Activated naive CD4-positive, alpha-beta T cell treated with anti-CD3 and anti-CD28 coated beads, Interleukin-2, amount 50 U/mL, for 72 hours (primary cell): Measurements from ENCODE around the gene ABCC9. TPM values are rescaled to one million over a fixed set of nuclear protein-coding genes. Genes with fewer than 3 reads are reported as not detected.
"Not testable (repeated sequence)": the region's sequence is repeated elsewhere in the genome, so short reads cannot be mapped to it uniquely, and the experiment has no call there.

Experiments
- ATAC-seq, 2 donors: fragments of 150-1000 bp; cut with Tn5 transposase; 2 replicates each; pipeline ENCODE4 v1.10.0; 2021; ENCODE audit warnings: mild to moderate bottlenecking in 2 of 2, moderate library complexity in 2 of 2
- DNase-seq, 2 donors: peaks; one replicate each; pipeline ENCODE4 v3.0.0; 2021 to 2022; ENCODE audit warnings: low spot score in 2 of 2
- H3K27ac Mint-ChIP-seq, 2 donors: one replicate each; pipeline ENCODE4 v1.8.0; 2022; ENCODE audit warnings: mild to moderate bottlenecking in 2 of 2, mixed read lengths in 2 of 2
- H3K36me3 Mint-ChIP-seq, 2 donors: one replicate each; pipeline ENCODE4 v1.8.0; 2022; ENCODE audit warnings: mixed read lengths in 2 of 2
- H3K9me3 Mint-ChIP-seq, 2 donors: one replicate each; pipeline ENCODE4 v1.8.0; 2022; ENCODE audit warnings: mixed read lengths in 2 of 2
- total RNA-seq, 2 donors: library from RNA; stranded (reverse); gene quantifications; one replicate each; pipeline ENCODE4 v1.2.3, GENCODE V29; 2022

ABCC9 gene
- total RNA-seq, 2 donors from 2014 or later: not detected

- no peak for ATAC-seq
- Mint-ChIP-seq H3K9me3 (peaks cover 9 to 13% of the 10 kb centered on the region in 2 donors), H3K27ac (no peak overlapping the region), H3K36me3 (peaks cover 16 to 22% of the 10 kb centered on the region in 2 donors)
- no peak for DNase-seq
Measured at GRCh38 chr12:21942377-21942703, 1.1 kb upstream of the ABCC9 start.

GRCh38 chr12:21941506-21942376, 515 bp upstream of the ABCC9 start:
- peaks cover 8 to 13% of the 10 kb centered on the region in 2 donors for H3K9me3 Mint-ChIP-seq
- peak; percentile 3 to 47 for DNase-seq
- peak in 1 of 2 donors; percentile 11 for ATAC-seq
- H3K36me3 Mint-ChIP-seq: peaks cover 16 to 22% of the 10 kb centered on the region in 2 donors
- peak overlapping the region in 1 of 2 donors; percentile 61 for H3K27ac Mint-ChIP-seq

DNA sequence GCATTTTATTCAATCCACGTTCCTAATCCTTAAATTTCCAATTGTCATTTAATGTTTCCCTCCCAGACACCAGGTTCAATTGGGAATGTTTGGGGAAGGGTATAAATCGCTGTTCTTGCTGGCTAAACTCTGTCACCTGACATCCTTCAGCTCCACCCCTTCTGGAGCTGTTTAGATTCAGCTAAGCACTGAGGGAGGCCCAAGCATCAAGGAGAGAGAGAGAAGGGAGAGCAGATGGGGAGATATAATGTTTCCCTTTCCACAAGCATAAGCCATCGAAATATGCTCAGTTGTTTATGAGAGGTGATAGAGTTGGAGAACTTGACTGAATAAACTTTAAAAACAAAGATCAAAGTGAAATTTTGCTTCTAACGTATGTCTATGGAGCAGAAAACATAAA, 1.8 kb downstream of the ABCC9 start:
- Mint-ChIP-seq H3K36me3 (peaks cover 11 to 13% of the 10 kb centered on the region in 2 donors), H3K27ac (no peak overlapping the region), H3K9me3 (no peaks in the 10 kb centered on the region)
- DNase-seq (no peak), ATAC-seq (no peak)

DNA sequence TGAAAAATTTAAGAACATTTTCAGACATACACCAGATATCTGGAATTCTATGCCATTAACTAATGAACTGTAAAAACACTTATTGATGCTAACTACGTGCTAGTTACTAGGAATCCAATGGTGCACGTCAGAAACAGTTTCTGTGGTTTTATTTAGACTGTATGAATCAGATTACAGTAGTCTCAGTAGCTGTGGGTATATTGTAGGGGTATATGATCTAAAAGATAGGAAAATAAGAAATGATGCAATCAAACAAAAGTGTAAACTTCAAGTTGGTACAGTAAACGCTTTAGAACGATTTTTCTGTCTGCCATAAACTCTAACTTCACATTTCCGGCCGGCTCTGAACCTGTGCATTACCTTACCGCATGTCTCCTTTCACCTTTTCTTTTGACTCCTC, 2.3 kb downstream of the ABCC9 start:
- ATAC-seq: peak in 1 of 2 donors; percentile 62
- Mint-ChIP-seq H3K27ac (no peak overlapping the region), H3K9me3 (no peaks in the 10 kb centered on the region), H3K36me3 (peaks cover 11 to 13% of the 10 kb centered on the region in 2 donors)
- no peak for DNase-seq

- no peak for DNase-seq
- H3K36me3 Mint-ChIP-seq: no peaks in the 10 kb centered on the region
- no peak overlapping the region for H3K27ac Mint-ChIP-seq
- no peaks in the 10 kb centered on the region for H3K9me3 Mint-ChIP-seq
- ATAC-seq: no peak
Measured at GRCh38 chr12:21934173-21934572, 7.1 kb downstream of the ABCC9 start.

DNA sequence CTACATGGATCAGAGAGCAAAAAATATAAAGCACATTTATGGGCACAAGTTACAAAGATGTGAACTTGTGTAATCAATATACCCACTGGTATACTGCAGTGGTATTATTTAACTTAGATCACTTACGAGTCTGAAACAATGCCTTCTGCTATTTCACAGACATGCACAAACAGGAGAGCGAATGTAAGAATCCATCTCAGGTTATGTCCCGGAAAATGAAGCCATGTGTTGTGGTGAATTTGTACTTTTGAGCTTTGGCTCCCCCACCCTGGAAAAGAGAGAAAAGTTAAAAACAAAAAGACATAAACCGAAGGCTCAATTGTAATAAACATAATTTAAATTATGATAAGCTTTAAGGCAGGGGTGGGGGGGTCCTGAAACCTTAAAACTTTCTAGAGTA, 7.6 kb downstream of the ABCC9 start:
- no peak overlapping the region for H3K27ac Mint-ChIP-seq
- DNase-seq (no peak), ATAC-seq (no peak)
- no peaks in the 10 kb centered on the region for H3K9me3 Mint-ChIP-seq
- no peaks in the 10 kb centered on the region for H3K36me3 Mint-ChIP-seq

DNA sequence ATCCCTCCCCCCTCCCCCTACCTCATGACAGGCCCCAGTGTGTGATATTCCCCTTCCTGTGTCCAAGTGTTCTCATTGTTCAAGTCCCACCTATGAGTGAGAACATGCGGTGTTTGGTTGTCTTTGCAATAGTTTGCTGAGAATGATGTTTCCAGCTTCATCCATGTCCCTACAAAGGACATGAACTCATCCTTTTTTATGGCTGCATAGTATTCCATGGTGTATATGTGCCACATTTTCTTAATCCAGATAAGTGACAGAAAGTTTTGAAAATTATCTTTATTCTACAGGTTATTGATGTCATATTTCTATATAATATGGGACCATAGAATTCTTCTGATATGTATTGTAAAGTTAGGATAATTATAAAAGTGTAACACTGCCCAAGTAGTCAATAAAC, 11.3 kb downstream of the ABCC9 start:
- DNase-seq, H3K27ac Mint-ChIP-seq, H3K9me3 Mint-ChIP-seq, ATAC-seq, H3K36me3 Mint-ChIP-seq: not testable (repeated sequence)

DNA sequence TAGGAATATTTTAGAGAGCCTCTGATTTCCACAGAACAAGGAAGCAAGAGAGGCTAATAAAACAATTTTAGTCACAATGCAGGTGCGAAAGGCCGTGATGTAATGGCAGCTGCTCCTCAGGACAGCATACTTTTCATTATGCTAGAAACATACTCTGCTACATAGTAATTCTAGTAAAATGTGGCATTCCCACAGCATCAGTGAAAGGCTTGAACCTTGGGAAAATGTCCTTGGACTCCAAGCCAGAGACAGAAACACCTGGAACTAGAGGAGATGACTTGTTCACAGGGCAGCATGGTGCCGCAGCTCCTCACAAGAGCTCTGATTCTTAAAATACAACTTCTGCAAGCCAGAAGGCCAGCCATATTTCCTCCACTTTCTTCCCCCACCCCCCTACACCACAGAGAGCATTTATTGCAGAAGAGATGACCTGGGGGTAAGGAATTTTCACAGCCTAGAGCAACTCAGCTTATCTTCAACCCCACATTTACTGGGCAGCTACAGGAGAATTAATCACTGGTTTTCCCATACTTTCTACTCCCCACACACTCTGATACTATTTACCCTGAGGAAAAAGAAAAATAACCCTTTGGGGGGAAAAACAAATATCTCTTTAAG, 15.8 kb downstream of the ABCC9 start:
- DNase-seq (no peak), ATAC-seq (no peak)
- Mint-ChIP-seq H3K9me3 (no peaks in the 10 kb centered on the region), H3K27ac (no peak overlapping the region), H3K36me3 (no peaks in the 10 kb centered on the region)

DNA sequence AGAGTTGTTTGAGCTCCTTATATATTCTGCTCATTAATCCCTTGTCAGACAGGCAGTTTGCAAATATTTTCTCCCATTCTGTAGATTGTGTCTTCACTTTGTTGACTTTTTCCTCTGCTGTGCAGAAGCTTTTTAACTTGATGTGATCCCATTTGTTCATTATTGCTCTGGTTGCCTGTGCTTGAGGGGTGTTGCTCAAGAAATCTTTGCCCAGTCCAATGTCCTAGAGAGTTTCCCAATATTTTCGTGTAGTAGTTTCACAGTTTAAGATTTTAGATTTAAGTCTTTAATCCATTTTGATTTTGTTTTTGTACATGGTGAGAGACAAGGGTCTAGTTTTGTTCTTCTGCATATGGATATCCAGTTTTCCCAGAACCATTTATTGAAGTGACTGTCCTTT, 19.8 kb downstream of the ABCC9 start:
- no peaks in the 10 kb centered on the region for H3K36me3 Mint-ChIP-seq
- no peak for ATAC-seq
- no peaks in the 10 kb centered on the region for H3K9me3 Mint-ChIP-seq
- no peak for DNase-seq
- no peak overlapping the region for H3K27ac Mint-ChIP-seq

DNA sequence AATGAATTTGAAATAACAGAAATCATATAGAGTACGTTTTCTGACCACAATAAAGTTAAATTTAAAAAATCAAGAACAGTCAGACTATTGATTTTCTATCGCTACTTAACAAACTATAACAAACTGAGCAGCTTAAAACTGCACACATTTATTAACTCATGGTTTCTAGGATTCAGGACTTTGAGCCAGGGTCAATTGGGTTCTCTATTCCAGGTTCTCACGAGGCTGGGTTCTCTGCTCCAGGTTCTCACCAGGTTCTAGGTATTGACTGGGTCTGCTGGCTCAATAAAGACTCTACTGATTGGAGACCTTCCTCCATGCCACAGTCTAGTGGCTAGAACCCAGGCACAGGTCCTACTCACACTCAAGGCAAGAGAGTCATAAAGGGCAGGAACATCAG, 22.8 kb downstream of the ABCC9 start:
- no peaks in the 10 kb centered on the region for H3K36me3 Mint-ChIP-seq

DNA sequence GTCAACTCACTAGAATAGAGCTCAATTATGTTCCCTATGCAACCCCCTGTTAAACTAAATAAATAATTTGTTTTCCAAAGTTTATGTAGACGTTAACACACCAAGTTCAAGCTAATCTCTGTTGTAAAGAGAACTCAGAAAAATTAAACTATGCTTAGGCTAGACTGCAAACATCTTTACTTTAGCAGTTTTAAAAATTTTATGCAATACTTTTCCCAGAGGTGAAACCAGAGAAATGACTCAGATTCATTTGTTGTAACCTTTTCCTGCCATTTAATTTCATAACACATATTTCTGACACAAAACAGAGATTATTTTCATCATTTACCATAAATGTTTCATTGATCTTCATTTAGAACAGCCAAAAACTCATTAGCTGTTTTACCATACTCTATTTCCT, 27.4 kb downstream of the ABCC9 start:
- Mint-ChIP-seq H3K27ac (peak overlapping the region in 1 of 2 donors; percentile 60), H3K9me3 (no peaks in the 10 kb centered on the region), H3K36me3 (no peaks in the 10 kb centered on the region)
- DNase-seq (no peak), ATAC-seq (no peak)

More for the DNA sequence above, 22.8 kb downstream of the ABCC9 start:
- Mint-ChIP-seq H3K27ac (no peak overlapping the region), H3K9me3 (no peaks in the 10 kb centered on the region)
- no peak for ATAC-seq
- DNase-seq: no peak

DNA sequence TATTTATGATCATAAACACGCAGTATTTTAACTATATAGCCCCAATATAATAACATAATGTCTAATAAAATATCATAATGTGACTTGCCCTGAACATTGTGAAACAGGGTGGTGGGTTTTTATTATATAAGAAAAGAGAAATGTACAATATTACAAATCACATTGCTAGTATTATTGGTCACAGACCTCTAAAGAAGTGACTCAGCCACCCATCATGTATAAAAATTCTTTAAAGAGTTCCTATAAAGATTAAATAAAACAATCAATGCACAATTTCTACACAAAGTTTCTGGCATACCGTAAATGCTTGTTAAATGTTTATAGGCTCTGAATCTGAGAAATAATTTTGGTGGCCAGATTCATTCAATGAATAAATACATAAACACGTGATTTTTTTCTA, 28.9 kb downstream of the ABCC9 start:
- no peak for ATAC-seq

DNA sequence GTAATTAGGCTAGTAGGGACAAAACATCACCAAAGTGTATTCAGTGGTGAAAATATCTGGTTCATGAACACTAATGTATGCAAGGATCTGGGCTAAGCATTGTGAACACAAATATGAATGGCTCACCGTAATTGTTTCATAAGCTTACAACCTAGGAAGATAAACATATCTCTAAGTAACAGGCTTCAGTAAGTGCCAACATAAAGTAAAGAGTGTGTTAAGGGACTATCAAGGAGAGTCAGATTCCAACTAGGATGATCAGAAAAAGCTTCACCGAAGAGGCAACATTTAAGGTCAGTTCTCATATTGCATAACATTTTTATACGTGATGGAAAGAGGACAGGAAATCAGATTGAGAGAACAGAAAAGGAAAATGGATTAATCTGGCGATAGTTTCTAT, 29.4 kb downstream of the ABCC9 start:
- DNase-seq (no peak), ATAC-seq (no peak)
- H3K27ac Mint-ChIP-seq: no peak overlapping the region
- no peaks in the 10 kb centered on the region for H3K36me3 Mint-ChIP-seq
- H3K9me3 Mint-ChIP-seq: no peaks in the 10 kb centered on the region

More for the DNA sequence above, 28.9 kb downstream of the ABCC9 start:
- H3K9me3 Mint-ChIP-seq: no peaks in the 10 kb centered on the region
- no peak overlapping the region for H3K27ac Mint-ChIP-seq
- no peak for DNase-seq
- no peaks in the 10 kb centered on the region for H3K36me3 Mint-ChIP-seq

- DNase-seq (no peak), ATAC-seq (no peak)
- H3K9me3 Mint-ChIP-seq: no peaks in the 10 kb centered on the region
- H3K36me3 Mint-ChIP-seq: no peaks in the 10 kb centered on the region
- no peak overlapping the region for H3K27ac Mint-ChIP-seq
Measured at GRCh38 chr12:21910657-21911056, 30.6 kb downstream of the ABCC9 start.

GRCh38 chr12:21907948-21908837, 33.0 kb downstream of the ABCC9 start:
- Mint-ChIP-seq H3K36me3 (no peaks in the 10 kb centered on the region), H3K9me3 (no peaks in the 10 kb centered on the region), H3K27ac (no peak overlapping the region)
- DNase-seq (no peak), ATAC-seq (no peak)

DNA sequence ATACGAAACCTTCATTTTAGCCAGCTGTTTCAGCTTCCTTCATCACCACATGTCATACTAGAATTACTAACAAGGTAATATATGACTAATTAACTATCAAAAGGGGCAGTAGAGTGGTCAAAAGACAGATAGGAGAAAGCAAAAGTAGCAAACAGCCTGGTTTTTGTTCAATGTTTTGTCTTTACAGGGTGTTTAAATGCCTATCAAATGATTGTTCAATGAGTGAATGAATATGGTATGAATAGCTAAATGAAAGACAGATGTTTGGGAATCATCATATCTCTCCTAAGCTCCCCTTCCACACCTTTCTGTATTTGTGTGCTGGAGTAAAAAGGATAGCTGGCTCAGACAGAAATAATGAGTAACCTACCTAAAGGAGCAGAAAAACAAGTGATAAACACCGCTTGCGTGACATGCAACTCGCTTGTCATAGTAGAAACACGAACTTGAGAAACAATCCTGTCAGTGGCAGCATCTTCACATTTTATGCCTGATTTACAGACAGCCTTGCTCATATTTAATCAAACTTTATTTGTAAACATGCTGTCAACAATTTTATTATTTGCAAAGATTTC, 34.2 kb downstream of the ABCC9 start:
- no peak for DNase-seq
- Mint-ChIP-seq H3K36me3 (no peaks in the 10 kb centered on the region), H3K9me3 (no peaks in the 10 kb centered on the region), H3K27ac (no peak overlapping the region)
- no peak for ATAC-seq

DNA sequence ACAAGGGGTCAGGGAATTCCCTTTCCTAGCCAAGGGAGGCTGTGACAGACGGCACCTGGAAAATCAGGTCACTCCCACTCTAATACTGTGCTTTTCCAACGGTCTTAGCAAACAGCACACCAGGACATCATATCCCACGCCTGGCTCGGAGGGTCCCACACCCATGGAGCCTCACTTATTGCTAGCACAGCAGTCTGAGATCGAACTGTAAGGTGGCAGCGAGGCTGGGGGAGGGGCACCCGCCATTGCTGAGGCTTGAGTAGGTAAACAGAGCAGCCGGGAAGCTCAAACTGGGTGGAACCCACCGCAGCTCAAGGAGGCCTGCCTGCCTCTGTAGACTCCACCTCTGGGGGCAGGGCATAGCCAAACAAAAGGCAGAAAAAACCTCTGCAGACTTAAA, 41.7 kb downstream of the ABCC9 start:
- not testable (repeated sequence) for H3K36me3 Mint-ChIP-seq, DNase-seq, ATAC-seq, H3K27ac Mint-ChIP-seq, H3K9me3 Mint-ChIP-seq
